Subcutaneous adipose tissue (tissue), 4 donors: ENCODE measurements around the gene PRSS22. TPM values are rescaled to one million over a fixed set of nuclear protein-coding genes. Genes with fewer than 3 reads are reported as not detected.

Experiments used
- total RNA-seq, 4 donors: library from RNA; depleted of rRNA; stranded (reverse); fragments of >200 nt; gene quantifications; one replicate each; pipeline ENCODE4 v1.1.0, GENCODE V29; 2016
- TF ChIP-seq, protein P1 (sequence below): fragments of 450-650 bp; IDR thresholded peaks from one replicate; pipeline ENCODE4 v1.5.1; 2016; ENCODE audit warnings: low read depth, mild to moderate bottlenecking, control low read depth, antibody characterized with exemption, moderate library complexity

PRSS22 gene
- total RNA-seq, 4 donors from 2014 or later = 1.5 TPM; not detected in 3

DNA sequence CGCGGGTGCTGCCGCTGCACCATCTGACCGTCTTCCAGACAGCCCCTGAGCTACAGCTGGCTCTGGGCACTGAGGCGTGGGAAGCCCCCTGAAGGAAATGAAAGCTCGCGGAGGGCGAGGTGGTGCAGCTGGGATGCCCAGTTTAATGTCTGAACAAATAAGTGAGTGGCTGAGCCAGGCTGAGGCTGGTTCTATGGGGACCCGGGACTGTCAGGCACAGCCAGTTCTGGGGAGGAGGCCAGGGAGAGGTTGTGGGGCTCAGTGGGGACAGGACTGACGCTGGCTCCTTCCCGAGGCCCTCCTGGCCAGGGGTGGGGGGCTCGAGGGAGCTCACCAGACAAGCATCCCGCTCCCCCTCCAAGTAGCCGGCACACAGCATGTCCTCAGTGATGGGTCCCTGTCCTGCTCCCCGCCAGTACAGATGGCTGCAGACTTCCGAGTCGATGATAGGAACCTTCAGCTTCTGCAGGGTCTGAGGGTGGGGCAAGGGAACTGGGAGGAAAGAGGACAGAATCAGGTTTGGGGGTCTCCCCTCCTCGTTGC is 4.4 kb downstream of the PRSS22 start:
- TF ChIP-seq, protein P1, sequence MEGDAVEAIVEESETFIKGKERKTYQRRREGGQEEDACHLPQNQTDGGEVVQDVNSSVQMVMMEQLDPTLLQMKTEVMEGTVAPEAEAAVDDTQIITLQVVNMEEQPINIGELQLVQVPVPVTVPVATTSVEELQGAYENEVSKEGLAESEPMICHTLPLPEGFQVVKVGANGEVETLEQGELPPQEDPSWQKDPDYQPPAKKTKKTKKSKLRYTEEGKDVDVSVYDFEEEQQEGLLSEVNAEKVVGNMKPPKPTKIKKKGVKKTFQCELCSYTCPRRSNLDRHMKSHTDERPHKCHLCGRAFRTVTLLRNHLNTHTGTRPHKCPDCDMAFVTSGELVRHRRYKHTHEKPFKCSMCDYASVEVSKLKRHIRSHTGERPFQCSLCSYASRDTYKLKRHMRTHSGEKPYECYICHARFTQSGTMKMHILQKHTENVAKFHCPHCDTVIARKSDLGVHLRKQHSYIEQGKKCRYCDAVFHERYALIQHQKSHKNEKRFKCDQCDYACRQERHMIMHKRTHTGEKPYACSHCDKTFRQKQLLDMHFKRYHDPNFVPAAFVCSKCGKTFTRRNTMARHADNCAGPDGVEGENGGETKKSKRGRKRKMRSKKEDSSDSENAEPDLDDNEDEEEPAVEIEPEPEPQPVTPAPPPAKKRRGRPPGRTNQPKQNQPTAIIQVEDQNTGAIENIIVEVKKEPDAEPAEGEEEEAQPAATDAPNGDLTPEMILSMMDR = no peak

DNA sequence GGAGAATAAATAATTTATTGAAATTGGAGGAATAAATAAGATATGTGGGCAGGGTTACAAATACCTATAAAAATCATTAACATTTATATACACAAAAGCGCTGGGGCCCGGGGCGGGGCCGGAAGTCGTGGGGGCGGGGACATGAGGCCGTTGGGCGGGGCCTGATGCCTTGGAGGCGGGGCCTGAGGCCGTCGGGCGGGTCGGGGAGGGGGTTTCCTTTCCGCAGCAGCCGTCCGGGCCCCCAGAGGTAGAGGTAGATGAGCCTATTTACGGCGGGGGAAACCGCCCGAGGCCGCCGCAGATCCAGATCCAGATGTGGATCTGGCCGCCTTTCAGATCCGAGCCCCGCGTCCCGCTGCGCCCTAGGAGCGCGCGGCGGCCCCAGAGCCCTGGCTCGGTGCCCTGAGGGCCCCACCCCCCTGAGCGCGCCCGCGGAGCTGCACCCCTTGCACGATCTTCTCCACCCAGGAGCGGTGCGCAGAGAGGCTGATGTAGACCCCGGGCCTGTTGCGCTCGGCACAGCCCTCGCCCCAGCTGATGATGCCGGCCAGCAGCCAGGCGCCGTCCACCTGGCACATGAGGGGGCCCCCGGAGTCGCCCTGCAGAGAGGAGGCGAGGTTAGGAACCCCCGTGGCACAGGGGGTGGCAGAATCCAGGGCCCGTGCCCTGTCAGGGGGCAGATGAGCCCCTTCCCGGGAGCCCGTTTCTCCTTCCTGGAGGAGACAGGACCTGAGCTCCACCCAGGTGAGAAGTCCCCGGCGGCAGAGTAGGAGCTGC is 5.1 kb downstream of the PRSS22 start:
- TF ChIP-seq, protein P1 = no peak

- TF ChIP-seq, protein P1 = no peak
These were observed 5.8 kb downstream of the PRSS22 start for GRCh38 chr16:2852003-2852730.

DNA sequence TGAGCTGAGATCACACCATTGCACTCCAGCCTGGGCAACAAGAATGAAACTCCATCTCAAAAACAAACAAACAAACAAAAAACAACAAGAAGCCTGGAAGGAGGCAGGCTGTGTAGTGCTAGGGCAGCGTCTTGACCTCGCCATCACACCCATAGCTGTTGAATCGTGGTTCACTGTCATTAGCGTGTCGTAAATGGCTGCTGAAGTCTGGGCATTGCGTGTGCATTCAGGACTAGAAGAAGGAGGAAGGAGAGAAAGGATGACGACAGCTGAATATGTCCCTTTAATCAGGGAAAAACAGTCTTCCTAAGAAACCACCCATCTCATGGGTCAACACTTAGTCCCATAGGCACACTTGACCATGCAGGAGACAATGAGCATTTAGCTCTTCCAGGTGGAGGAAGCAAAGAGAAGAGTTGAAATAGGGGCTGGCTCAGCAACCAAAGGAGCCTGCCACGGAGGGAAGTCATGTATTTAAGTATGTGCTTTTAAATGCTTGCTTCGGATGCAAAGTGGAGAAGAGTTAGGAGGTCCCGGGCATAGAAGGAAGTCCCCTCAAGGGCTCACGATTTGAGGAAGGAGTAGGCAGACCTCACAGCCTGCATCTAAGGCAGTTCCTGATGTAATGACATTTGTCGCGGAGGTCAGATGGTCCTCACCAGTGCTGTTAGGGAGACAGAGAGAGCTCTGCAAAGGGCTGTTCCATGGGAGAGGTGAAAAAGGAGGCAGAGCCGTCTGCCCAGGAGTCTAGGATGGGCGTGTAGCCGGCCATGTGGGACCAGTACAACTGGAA is 8.8 kb downstream of the PRSS22 start:
- TF ChIP-seq, protein P1 = no peak

DNA sequence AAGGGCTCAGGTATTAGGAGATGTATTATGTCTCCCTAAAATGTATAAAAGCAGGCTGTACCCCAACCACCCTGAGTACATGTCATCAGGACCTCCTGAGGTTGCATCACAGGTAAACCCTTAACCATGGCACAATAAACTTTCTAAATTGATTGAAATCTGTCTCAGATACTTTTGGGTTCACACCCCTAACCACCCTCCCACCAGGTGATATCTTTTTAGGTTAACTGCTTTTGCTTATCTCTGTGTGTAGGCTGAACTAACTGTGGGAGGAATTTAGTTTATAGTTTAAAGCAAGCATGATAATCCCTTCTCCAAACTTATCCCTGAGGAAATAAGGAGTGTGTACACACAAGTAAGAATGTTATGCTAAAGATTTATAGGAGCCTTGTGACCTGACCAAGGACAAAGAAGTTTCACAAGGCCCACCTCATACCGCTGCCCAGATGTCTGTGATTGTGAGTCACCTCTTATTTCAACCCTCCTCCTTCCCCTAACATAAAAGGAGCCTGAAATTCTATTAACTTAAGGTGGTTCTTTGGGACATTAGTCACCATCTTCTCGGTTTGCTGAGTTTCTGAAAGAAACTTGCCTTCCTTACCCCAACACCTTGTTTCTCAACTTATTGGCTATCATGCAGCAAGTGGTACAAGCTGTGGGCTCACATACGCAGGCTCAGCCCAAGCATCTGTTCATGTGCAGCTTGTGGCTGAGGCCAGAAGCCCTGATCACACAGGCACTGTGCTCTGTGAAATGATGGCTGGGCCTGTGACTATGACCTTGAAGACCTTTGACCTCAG is 11.3 kb downstream of the PRSS22 start:
- TF ChIP-seq, protein P1 = no peak

GRCh38 chr16:2845116-2845515 is 12.9 kb downstream of the PRSS22 start:
- TF ChIP-seq, protein P1 = no peak
